HG03442 (cell line): ENCODE data around the gene ARHGAP40.

ENCODE experiments used
- ATAC-seq: cut with Tn5 transposase; IDR thresholded peaks from one replicate; pipeline ENCODE4 v1.9.1; 2021; ENCODE audit warnings: mild to moderate bottlenecking, moderate library complexity; ENCODE audit not compliant: unreplicated experiment

ARHGAP40 gene

DNA sequence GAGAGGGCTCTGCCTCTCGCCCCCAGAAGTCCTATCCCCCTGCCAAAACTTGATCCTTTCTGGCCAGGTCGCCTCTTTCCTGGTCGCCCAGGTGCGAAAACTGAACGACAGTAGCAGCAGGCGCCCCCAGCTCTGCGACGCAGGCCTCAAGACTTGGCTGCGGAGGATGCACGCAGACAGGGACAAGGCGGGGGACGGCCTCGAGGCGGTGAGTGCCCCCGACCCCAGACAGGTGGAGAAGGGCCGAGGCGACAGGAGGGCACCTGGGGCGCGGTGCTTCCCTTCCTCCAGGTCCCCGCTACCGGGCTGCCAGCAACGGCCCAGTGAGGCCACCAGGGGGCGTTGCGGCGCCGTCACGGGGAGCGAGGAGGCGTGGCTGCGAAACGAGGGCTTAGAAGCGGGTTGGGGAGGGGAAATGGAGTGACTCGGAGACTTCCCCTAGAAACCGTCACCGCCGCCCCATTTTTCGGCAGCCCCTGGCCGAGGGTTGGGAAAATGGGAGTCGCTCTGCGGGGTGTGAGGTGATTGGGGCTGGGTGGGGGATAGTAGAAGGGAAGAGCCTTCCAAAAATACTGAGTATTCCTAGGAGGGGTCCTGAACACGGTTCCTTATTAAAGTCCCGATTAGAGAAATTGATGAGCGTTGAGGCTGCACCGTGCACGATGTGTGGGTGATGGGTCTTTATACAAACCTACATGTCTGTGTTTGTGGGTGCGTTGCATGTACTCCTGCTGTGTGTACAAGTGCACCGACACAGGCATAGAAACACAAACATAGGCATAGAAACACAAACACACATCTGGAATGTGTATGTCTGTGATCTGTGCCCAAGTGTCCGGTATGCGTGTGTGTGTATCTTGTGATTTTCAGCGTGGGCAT, 44.6 kb downstream of the ARHGAP40 start:
- peak; percentile 66 for ATAC-seq

DNA sequence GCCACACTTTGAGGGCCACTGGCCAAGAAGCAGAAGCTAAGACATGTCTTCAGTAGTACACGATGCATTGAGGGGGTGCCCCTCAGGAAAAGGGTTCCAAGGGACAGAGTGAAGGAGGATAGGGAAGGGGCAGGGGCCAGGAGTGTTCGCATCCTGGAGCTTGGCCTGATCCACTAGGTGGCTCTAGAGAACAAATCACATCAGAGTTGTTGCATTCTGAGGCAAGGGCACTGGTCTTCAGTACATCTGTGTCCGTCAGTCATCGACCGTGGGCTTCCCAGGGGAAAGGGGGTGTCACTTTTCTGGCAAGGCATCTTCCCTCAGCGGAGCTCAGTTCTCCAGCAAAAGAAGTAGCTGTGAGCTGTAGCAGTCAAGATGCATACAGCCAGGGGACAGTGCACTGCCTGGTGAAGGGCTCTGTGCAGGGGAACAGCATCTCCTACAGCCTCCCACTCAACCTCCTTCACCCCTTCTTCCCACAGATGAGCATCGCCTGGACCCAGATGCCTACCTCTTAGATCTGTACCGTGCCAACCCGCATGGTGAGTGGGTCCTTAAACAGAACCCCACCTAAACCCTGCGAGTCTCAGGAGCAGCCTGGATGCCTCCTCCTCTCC, 47.8 kb downstream of the ARHGAP40 start:
- ATAC-seq: no peak

- no peak for ATAC-seq
These were observed 48.4 kb downstream of the ARHGAP40 start for GRCh38 chr20:38650010-38650409.

GRCh38 chr20:38651154-38651553, 49.5 kb downstream of the ARHGAP40 start:
- no peak for ATAC-seq

- ATAC-seq: no peak
These were observed 50.0 kb downstream of the ARHGAP40 start for GRCh38 chr20:38651562-38651961.

GRCh38 chr20:38652995-38653394, 51.4 kb downstream of the ARHGAP40 start:
- ATAC-seq: no peak

- ATAC-seq: no peak
These were observed 55.8 kb downstream of the ARHGAP40 start for GRCh38 chr20:38657390-38657789.

- no peak for ATAC-seq
These were observed 57.4 kb downstream of the ARHGAP40 start for GRCh38 chr20:38658879-38659596.

- no peak for ATAC-seq
These were observed 57.9 kb downstream of the ARHGAP40 start for GRCh38 chr20:38659597-38659880.

DNA sequence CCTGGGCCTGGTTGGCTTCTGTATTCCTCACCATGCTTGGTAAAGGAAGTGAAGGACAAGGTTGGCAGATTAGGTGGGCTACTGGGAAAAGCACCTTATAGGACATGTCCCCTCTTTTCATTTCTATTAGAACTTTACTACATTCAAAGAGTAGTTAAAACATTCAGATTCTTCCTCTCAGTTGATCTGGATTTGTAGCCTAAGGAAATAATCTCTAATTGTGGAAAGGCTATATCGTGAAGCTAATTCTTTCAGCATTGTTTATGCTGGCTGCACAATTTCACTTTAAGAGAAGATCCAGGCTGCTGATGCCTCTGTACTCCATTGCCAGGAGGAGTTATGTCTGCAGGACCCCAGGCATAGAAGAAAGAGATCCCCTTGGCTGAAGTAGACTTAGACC, 58.8 kb downstream of the ARHGAP40 start:
- ATAC-seq: no peak

DNA sequence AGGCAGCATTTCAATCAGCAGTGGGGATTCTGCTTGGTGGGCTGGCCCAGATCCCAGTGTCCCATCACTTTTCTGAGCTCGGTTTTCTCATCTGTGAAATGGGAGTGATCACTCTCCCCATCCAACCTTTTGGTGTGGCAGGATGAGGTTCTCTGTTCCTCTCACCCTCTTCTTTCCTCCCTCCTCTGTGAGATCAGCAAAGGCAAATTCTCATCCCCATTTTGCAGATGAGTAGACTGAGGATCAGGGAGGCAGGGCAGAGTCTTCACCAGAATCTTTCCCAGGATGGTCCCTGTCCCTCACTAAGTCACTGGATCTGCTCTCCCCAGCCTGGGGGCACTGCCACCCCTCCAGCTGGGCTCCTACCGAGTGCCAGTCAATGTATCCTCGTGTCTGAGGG, 62.1 kb downstream of the ARHGAP40 start:
- ATAC-seq: no peak

DNA sequence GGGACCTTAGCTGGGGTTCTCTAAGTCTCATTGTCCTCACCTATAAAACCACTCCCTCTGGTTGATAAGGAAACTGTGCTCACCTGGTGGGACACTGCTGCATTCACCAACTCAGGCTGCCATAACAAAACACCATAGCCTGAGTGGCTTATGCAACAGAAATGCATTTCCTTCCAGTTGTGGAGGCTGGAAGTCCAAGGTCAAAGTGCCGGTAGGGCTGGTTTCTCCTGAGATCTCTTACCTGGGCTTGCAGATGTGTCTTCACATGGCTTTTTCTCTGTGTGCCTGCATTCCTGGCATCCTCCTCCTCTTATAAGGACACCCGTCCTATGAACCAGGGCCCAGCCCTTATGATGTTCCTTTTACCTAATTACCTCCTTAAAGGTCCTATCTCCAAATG, 62.7 kb downstream of the ARHGAP40 start:
- no peak for ATAC-seq

GRCh38 chr20:38665094-38665493, 63.5 kb downstream of the ARHGAP40 start:
- no peak for ATAC-seq

- no peak for ATAC-seq
These were observed 64.1 kb downstream of the ARHGAP40 start for GRCh38 chr20:38665506-38666285.

GRCh38 chr20:38667417-38667956, 65.9 kb downstream of the ARHGAP40 start:
- no peak for ATAC-seq

DNA sequence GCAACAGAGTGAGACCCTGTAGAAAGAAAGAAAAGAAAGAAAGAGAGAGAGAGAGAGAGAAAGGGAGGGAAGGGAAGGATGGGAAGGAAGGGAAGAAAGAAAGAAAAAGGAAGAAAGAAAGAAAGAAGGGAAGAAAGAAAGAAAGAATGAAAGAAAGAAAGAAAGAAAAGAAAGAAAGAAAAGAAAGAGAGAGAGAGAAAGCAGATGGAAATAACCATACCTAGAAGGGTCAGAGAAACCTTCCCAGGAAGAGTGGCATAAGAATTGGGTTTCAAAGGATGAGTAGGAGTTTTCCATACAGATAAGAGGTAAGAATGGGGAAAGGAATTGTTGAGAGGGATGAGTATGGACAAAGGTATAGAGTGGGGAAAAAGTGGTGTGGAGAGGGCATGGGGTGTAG, 68.1 kb downstream of the ARHGAP40 start:
- ATAC-seq: no peak

DNA sequence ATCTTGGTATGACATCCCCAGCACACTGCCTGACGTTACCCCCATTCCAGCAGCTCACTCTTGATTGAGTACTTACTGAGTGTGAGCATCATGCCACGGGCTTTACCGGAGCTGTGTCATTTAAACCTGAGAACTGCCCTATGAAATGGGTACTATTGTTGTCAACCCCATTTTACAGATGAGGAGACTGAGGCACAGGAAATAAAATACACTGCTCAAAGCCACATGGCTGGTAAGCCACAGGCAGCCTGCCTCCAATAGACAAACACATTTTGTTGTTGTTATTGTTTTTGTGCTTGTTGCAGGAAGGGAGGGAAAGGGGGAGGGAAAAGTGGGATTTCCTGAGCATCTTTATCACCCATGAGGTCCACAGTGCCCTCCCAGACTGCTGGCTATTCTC, 69.2 kb downstream of the ARHGAP40 start:
- ATAC-seq: no peak

DNA sequence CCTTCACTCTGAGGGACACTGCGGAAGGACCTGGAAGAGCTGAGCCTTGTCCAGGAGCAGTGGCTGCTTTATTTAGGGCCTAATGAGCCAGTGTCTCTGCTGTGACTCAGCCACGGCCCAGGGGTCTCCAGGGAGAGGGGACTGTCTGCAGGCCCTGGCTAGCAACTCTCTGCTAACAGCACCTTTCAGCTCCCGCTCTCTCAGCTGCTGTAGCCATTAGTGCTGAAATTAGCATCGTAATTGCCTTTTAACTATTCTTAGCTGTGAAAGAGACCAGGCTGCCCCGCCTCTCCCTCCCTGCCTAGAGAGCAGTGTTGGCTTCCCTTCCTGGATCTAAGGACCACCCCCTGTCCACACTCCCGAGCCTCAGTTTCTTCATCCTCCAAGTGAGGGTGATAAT, 69.6 kb downstream of the ARHGAP40 start:
- ATAC-seq: no peak

- no peak for ATAC-seq
These were observed 70.2 kb downstream of the ARHGAP40 start for GRCh38 chr20:38671701-38672292.

GRCh38 chr20:38672504-38672903, 70.9 kb downstream of the ARHGAP40 start:
- no peak for ATAC-seq

DNA sequence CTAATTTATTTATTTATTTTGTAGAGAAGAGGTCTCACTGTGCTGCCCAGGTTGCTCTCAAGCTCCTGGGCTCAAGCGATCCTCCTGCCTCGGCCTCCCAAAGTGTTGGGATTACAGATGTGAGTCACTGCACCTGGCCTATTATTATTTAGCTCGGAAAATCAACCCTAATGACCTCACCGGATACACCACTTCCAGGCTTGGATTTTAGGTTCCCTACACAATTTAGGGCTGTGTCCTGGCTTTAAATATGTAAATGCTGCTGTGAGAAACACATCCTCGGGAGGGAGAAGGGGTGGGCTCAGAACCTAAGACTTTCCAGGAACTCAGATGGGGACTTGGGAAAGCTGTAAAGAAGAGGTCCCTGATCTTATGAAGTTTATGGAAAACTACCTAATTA, 71.7 kb downstream of the ARHGAP40 start:
- no peak for ATAC-seq
